ENCODE measurements around the gene ANXA4. TPM values are rescaled to one million over a fixed set of nuclear protein-coding genes. Genes with fewer than 3 reads are reported as not detected.

The ANXA4 gene
- total RNA-seq, 4 donors from 2014 or later = 33.3 to 125 (median 99.4) TPM

DNA sequence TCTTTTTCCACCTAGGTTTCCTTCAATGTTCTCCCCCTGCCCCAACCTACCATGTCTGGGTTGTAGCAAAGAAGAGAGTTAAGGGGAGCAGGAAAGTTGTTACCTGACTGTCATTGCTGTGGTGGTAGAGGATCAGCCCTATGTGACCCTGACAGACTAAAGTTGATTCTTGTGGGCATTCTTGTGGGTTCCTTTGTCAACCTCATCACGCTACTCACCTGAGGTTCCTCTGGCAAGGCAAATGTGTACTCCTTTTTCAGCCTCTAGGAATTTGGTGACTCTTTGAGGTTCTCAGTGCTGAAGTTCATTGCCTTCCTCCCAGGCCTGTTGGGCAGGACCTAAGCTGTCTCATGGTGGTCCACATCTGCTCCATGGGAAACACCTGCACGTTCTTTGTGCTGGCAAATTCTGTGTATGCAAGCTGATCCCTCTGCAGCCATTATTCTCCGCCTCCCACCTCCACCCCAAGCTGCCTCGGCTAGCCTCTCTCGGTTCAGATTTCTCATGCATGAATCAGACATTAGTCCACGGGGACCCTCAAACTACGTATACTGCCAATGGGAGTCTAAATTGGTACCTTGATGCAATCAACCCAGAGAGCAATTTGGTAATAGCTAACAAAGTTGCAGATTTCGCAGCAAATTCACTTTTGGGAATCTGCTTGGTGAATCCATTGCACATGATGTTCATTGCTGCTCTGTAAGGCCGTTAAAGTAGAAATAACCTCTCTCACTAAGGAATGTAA is 86.0 kb downstream of the ANXA4 start:
- Histone ChIP-seq H3K36me3 (no peaks in the 10 kb centered on the region), H3K4me3 (no peak overlapping the region), H3K9me3 (no peaks in the 10 kb centered on the region), H3K27me3 (no peaks in the 10 kb centered on the region), H3K4me1 (peaks cover 14 to 31% (median 23%) of the 10 kb centered on the region in 4 donors), H3K27ac (no peak overlapping the region)
- in situ Hi-C loops (cut with MboI; ENCODE audit: low pct_ligation_motif_present in 1 of 4, low pct_unique_long_range_greater_than_20kb in 1 of 4, low sequenced_read_pairs in 3 of 4) (no loop called here), intact Hi-C loops (cut with DNase I; ENCODE audit: low total_unique reads) (no loop called here)
- TF ChIP-seq, protein P1, sequence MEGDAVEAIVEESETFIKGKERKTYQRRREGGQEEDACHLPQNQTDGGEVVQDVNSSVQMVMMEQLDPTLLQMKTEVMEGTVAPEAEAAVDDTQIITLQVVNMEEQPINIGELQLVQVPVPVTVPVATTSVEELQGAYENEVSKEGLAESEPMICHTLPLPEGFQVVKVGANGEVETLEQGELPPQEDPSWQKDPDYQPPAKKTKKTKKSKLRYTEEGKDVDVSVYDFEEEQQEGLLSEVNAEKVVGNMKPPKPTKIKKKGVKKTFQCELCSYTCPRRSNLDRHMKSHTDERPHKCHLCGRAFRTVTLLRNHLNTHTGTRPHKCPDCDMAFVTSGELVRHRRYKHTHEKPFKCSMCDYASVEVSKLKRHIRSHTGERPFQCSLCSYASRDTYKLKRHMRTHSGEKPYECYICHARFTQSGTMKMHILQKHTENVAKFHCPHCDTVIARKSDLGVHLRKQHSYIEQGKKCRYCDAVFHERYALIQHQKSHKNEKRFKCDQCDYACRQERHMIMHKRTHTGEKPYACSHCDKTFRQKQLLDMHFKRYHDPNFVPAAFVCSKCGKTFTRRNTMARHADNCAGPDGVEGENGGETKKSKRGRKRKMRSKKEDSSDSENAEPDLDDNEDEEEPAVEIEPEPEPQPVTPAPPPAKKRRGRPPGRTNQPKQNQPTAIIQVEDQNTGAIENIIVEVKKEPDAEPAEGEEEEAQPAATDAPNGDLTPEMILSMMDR (IDR thresholded peaks at IDR 0.05) = no peak
- TF ChIP-seq POLR2AphosphoS5 (IDR thresholded peaks at IDR 0.05) (no peak), EP300 (IDR thresholded peaks at IDR 0.05; ENCODE audit: low read depth) (no peak), POLR2A (IDR thresholded peaks at IDR 0.05) (no peak)
- WGBS, 2 donors (ENCODE audit: low coverage in 1 of 2) = 90 to 100% methylated on average over 2 to 9 of the region's 9 CpGs
- DNase-seq = no peak

GRCh38 chr2:69828938-69829255 is 87.0 kb downstream of the ANXA4 start:
- intact Hi-C loops (cut with DNase I; ENCODE audit: low total_unique reads) = no loop called here
- Histone ChIP-seq H3K4me1 (peaks cover 14 to 38% (median 26%) of the 10 kb centered on the region in 4 donors), H3K36me3 (no peaks in the 10 kb centered on the region), H3K27me3 (no peaks in the 10 kb centered on the region), H3K27ac (peak overlapping the region; percentile 90 to 95 (median 92)), H3K9me3 (no peaks in the 10 kb centered on the region), H3K4me3 (peak overlapping the region; percentile 41 to 91 (median 90))
- DNase-seq = no peak
- in situ Hi-C loops (cut with MboI; ENCODE audit: low pct_ligation_motif_present in 1 of 4, low pct_unique_long_range_greater_than_20kb in 1 of 4, low sequenced_read_pairs in 3 of 4) = no loop called here
- 5 to 19% methylated on average over 2 to 7 of the region's 7 CpGs for WGBS, 2 donors (ENCODE audit: low coverage in 1 of 2)
- TF ChIP-seq POLR2A (IDR thresholded peaks at IDR 0.05) (no peak), POLR2AphosphoS5 (IDR thresholded peaks at IDR 0.05) (no peak), EP300 (IDR thresholded peaks at IDR 0.05; ENCODE audit: low read depth) (no peak)
- TF ChIP-seq, protein P1 (IDR thresholded peaks at IDR 0.05) = no peak

- Histone ChIP-seq H3K27me3 (no peaks in the 10 kb centered on the region), H3K36me3 (no peaks in the 10 kb centered on the region), H3K27ac (peak within 1 kb of the TSS; percentile 90 to 95 (median 92)), H3K9me3 (no peaks in the 10 kb centered on the region), H3K4me3 (peak within 1 kb of the TSS; percentile 88 to 99 (median 91)), H3K4me1 (peaks cover 14 to 42% (median 27%) of the 10 kb centered on the region in 4 donors)
- in situ Hi-C loops (cut with MboI; ENCODE audit: low pct_ligation_motif_present in 1 of 4, low pct_unique_long_range_greater_than_20kb in 1 of 4, low sequenced_read_pairs in 3 of 4) (no loop called here), intact Hi-C loops (cut with DNase I; ENCODE audit: low total_unique reads) (no loop called here)
- WGBS, 2 donors (ENCODE audit: low coverage in 1 of 2) = 0% methylated on average over 7 to 64 of the region's 74 CpGs
- no peak for TF ChIP-seq EP300 (IDR thresholded peaks at IDR 0.05; ENCODE audit: low read depth)
- peak; percentile 88 for TF ChIP-seq POLR2A (IDR thresholded peaks at IDR 0.05)
- peak; percentile 92 to 98 (median 97) for TF ChIP-seq POLR2AphosphoS5 (IDR thresholded peaks at IDR 0.05)
- TF ChIP-seq, protein P1 (IDR thresholded peaks at IDR 0.05) = peak in 1 of 5 experiments; percentile 27
- peak; percentile 99 for DNase-seq
Measured at GRCh38 chr2:69829256-69830044, 87.5 kb downstream of the ANXA4 start, which contains the start of gene GMCL1. Gene GMCL1, plus strand, starts transcription at chr2:69829660. Its CDS starts 233 bp downstream, at chr2:69829893.
